H1 (cell line): ENCODE results near the gene CNTROB. TPM values are rescaled to one million over a fixed set of nuclear protein-coding genes. Genes with fewer than 3 reads are reported as not detected.

Source experiments
- CHD7 ChIP-seq: fragments of 300-600 bp; sonication (generic); IDR thresholded peaks from 2 replicates; pipeline ENCODE4 v1.7.1; 2012; ENCODE audit warnings: low read length, moderate library complexity, mild to moderate bottlenecking, inconsistent platforms; ENCODE audit not compliant: insufficient replicate concordance
- polyA plus RNA-seq, 7 experiments: library from polyadenylated mRNA; depleted of rRNA in 3 of 7; stranded (reverse) in 5 of 7; unstranded in 2 of 7; fragments of >200 nt in 5 of 7; fragments of 200-250 nt in 2 of 7; gene quantifications; 1 replicate in 5 of 7; 2 replicates in 1 of 7; 4 replicates in 1 of 7; pipeline versions ENCODE4 v1.2.1 to v1.2.3, GENCODE V29; 2011 to 2013; ENCODE audit warnings: missing spikeins in 2 of 7, mixed read lengths in 2 of 7
- total RNA-seq: library from RNA; stranded (reverse); fragmentation: NEBNext Ultra II Directional; extraction: Animal tissue kit (Norgen Biotek cat#: 25700); gene quantifications from 2 replicates; pipeline ENCODE4 v1.2.1, GENCODE V29; 2021

Gene CNTROB
- total and polyA plus RNA-seq, 2 of the 8 experiments (the other 6 are each of a cell fraction or from before 2014, with no cell fraction given), result 20.5 to 31.9 TPM

GRCh38 chr17:7940034-7940433, 8.0 kb downstream of the CNTROB start (continued):
- TF ChIP-seq CHD7, result no peak
